Measurements from ENCODE around the gene MRPS5.
"Not testable (repeated sequence)": the region's sequence is repeated elsewhere in the genome, so short reads cannot be mapped to it uniquely, and the experiment has no call there.

MRPS5 gene

GRCh38 chr2:95121407-95122196 is at the start of gene MRPS5:
Gene MRPS5, minus strand, starts transcription at chr2:95121808. Its CDS starts 17 bp downstream, at chr2:95121791.
- peak; percentile 81 for DNase-seq

DNA sequence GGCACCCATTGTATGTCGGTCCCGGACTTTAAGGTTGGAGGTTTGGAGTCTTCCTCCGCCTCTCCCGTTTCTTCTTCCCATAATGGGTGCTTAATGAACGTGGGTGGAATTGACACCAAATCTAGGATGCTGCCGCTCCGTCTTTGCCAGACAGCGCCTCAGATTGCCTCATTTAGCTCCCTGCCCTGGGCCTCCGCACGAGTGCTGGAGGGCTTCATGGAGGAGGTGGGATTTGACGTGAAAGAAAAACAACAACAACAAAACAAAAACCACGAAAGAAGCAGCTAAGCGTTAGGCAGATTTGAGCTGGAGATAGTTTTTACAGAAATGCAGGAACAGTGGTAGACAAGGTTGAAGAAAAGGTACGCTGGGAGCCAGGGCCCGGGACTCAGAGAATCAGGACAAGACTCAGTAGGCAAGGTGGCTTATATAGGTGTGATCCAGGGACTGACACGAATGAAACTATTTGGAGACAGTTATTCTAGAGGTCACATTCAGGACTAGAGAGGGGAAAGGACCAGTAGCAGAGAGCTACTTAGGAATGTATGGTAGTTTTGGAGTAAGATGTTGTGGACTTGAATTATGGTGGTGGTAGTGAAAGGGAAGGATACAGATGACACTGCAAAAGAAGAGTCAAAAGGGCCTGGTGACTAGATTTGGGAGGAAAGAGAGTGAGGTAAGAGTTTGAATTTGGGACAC is 44.6 kb upstream of the MRPS5 start:
- no peak for DNase-seq

DNA sequence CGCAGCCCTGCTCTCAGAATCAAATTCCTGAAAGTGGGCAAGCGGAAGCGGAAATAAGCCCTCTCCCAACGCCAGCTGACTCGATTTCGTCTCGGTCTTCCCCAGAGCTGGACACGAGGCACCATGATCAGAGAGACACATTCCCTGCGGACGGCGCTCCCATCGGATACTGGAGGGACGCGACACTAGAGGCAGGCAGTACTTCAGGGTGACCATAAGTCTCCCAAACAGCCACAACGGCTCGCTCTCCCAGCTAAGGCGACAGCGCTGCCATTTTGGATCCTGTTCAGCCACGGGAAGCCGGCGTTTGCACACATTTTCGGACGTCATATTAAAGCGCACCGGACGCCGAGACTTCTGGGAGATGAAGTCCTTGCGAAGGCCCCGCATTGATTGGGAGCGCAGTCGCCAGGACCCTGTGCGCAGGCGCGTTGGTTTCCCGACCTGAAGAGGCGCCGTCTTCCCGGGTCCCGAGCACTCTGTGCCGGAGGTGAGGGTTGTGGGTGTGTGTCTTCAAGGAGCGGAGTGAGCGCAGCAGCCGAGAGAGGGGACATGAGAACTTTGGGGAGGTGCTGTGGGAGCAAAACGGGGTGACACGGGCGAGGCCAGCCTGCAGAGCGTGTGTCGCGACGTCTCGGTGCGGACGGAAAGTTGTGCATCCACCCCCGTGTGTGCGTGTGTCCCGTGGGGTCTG is 43.9 kb upstream of the MRPS5 start, which contains the start of gene ZNF2:
TSS of gene ZNF2 (plus strand) at position 439 of the 694 bp plus-strand sequence. CDS start 10,418 bp downstream, outside the sequence.
- DNase-seq = peak; percentile 95

GRCh38 chr2:95165030-95165370 is 43.4 kb upstream of the MRPS5 start:
- no peak for DNase-seq

DNA sequence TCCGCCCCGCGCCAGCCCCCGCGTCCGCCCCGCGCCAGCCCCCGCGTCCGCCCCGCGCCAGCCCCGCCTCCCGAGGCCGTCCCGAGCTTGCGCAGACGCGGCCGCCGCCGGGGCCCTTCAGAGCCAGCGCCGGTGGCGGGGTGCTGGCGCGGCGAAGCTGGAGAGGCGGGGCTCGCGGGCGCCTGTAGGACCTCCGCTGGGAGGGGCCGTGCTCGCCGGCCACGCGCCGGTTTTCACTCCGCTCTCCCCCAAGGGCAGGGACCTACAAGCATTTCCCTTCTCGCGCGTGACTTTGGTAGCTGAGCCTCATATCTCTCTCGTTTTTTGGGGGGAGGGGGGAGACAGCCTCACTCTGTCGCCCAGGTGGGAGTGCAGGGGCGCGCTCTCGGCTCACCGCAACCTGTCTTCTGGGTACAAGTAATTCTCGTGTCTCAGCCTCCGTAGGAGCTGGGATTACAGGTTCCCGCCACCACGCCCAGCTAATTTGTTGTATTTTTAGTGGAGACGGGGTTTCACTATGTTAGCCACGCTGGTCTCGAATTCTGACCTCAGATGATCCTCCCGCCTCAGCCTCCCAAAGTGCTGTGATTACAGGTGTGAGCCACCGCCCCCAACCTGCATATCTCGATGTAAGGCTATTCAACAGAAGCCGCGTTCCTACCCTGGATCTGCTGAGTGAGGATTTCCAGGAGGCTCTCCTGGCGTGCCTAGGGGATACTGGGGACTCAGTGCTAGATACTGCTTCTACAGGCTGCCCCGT is 38.3 kb upstream of the MRPS5 start, which contains the start of gene ZNF514:
TSS of gene ZNF514 (minus strand) at position 159 of the 760 bp plus-strand sequence. CDS start 6,595 bp downstream, outside the sequence.
- peak; percentile 73 for DNase-seq

DNA sequence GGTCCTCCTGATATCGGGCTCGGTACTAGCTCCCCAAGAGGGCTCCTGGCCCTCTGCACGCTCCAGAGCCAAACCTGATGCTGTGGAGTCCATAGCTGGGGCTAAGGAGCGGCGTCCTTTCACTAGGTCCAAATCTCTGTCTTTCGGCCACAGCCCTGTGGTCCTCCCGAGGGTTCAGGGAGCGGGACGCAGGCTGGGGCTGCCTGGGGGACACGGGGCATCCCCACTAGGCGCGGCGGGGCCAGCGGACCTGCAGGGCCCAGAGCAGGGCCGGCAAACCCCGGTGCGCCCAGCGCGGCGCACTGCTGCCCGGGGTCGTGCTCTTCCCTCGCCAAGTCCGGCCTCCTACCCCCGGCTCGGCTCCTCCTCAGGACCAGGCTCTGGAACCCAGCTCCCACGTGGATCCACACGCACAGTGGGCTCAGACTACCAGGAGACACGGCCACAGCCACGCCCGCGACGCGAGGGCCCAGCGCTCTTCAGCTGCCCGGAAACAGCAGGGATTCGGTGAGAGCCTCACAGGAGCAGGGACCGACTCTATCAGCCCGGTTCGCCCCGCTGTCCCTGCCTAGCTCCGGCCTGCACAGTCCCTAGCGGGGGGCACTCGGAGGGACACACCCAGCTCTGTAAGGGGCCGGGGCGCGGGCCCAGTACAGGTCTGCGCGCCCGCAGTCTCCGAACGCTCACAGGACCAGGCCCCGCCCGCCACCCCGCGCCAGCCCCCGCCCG is 37.4 kb upstream of the MRPS5 start:
- DNase-seq = no peak

- no peak for DNase-seq
Observed at GRCh38 chr2:95158441-95158840, 36.8 kb upstream of the MRPS5 start.

- no peak for DNase-seq
Observed at GRCh38 chr2:95149397-95149984, 27.9 kb upstream of the MRPS5 start.

DNA sequence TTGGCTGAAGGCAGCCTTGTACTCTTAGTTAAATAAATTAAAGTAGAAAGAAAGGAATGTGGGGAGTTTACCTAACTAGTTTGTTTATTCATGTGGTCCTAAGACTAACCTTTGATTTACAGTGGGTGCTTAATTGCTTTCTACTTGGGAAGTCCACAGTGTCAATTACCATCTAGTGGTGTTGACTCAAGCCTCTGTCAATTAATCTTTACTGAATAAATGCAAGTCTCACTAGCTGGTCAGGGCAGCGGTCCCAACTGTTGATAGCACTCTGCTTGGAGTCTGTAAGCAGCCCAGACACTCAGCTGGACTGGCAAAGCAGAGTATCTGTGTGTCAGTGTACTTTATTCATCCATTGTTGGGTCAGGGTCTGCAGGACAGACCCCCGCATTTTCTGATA is 22.2 kb upstream of the MRPS5 start:
- DNase-seq = no peak

GRCh38 chr2:95138702-95139101 is 17.1 kb upstream of the MRPS5 start:
- DNase-seq = no peak

- DNase-seq = no peak
Observed at GRCh38 chr2:95122197-95122551, 566 bp upstream of the MRPS5 start.

DNA sequence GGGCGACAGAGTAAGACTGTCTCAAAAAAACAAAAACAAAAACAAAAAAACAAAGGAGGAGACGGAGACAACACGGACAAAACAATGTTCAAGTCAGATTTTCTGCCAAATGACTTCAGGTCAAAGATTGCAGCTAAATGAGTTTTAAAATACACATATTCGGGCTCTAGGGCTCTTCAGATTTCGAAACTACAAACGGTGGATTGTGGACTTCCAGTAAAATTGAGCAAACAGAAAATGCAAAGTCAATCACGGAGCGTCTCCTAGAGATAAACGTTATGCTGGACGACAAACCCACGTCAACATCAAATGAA is 558 bp downstream of the MRPS5 start:
- no peak for DNase-seq

DNA sequence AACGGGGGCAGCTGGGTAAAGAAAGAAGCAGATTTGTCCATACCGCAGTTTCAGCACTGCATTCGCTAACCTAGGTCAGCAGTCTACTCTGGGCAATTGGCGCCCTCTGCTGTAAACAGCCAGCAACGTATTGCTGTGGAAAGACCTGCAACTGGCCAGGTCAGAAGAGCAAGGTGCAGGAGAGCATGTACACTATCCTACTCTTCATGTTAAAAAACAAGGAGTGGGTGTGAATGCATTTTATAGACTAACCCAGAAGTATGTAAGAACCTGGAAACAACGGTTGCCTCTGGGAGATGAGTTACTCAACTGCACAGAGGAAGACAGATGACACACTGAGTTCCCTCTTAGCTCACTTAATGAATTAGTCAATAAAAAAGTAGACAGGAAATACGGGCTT is 6.2 kb downstream of the MRPS5 start:
- peak; percentile 35 for DNase-seq

DNA sequence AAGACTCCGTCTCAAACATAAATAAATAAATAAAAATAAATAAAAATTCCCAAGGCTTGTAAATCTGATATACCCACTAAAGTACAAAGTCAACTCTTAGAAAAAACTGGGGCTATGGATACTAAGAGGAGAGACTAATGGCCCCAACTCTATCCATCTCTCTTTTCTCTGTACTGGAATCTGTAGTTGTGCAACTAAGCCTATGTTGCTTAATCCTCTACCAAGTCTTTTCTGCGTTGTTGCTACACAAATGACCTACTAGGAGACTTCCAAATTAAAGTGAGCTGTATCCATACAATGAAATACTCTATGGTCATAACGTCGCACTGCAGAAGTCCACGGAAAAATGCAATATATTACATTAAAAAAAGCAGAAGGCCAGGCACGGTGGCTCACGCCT is 8.1 kb downstream of the MRPS5 start:
- no peak for DNase-seq

GRCh38 chr2:95110395-95110794 is 11.2 kb downstream of the MRPS5 start:
- no peak for DNase-seq

GRCh38 chr2:95109260-95109659 is 12.3 kb downstream of the MRPS5 start:
- no peak for DNase-seq

- DNase-seq = no peak
Observed at GRCh38 chr2:95106081-95106480, 15.5 kb downstream of the MRPS5 start.

- no peak for DNase-seq
Observed at GRCh38 chr2:95104606-95105005, 17.0 kb downstream of the MRPS5 start.

- no peak for DNase-seq
Observed at GRCh38 chr2:95099910-95100309, 21.7 kb downstream of the MRPS5 start.

DNA sequence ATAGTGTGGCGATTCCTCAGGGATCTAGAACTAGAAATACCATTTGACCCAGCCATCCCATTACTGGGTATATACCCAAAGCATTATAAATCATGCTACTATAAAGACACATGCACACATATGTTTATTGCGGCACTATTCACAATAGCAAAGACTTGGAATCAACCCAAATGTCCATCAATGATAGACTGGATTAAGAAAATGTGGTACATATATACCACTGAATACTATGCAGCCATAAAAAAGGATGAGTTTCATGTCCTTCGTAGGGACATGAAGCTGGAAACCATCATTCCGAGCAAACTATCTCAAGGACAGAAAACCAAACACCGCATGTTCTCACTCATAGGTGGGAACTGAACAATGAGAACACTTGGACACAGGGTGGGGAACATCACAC is 23.3 kb downstream of the MRPS5 start:
- not testable (repeated sequence) for DNase-seq

DNA sequence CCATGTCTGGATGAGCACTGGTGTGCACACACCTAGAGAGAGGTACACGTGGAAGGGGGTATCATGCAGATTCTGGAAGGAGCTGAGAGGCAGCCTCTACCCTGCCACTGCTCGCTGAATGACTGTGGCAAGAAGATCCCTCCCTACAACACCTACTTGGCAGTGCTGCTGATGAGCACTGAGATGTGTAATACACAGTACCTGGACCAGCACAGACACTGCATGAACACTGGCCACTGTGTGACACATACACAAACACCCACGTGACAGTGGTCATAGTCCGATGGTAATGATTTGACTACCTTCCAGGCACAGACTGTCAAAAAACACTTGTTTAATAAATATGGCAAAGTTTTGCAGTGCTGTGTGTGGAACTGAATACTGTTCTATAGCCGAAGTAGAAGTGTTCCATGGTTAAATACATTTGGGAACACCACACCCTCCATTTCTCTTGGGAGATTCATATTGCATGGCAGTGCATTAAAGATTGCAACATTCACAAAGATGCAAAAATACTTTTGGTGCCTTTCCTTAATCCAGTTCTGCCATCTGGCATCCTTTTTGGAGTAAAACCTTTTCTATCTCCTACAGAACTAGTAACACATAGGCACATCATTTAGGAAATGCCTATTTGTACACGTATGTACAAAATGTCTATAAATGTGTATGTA is 29.6 kb downstream of the MRPS5 start:
- no peak for DNase-seq
